T47D (cell line): ENCODE results near the gene R3HDML.

Experiments
- DNase-seq, 2 experiments: peaks; one replicate each; pipeline versions ENCODE4 v3.0.0 to v3.0.0-alpha.2; 2011 to 2012; ENCODE audit warnings: low read depth in 1 of 2, low spot score in 1 of 2
- JUND ChIP-seq: IDR thresholded peaks from 2 replicates; pipeline ENCODE4 v1.6.1; 2012; ENCODE audit warnings: low read depth
- in situ Hi-C: cut with HindIII; loops from 2 replicates; pipeline ENCODE4 v1.10.0; 2016; ENCODE audit warnings: low sequenced_read_pairs, low pct_unique_long_range_greater_than_20kb

The R3HDML gene

DNA sequence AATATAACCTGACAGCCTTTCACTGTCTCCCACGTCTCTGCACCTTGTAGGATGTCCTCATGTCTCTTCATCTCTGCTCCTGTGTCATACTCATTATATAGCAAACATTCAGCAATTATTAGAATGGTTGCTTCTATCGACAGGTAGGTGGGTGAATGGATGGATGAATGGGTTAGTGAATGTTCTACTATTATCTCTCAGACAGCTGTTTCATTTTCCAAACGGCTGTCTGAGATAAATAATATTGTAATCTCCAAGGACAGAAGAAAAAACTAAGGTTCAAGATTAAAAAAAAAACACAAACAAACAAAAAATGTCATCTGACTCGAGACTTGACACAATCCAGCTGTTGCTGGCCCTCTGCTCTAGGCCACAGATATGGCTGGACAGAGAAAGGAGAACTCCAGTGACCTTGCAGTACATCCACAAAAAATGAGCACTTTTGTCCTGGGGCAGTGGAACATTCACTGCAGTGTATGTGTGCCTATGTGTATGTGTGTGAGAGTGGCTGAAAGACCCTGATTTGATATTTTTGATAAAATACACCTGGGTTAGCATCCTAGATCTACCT, 20.8 kb downstream of the R3HDML start:
- no peak for DNase-seq
- TF ChIP-seq JUND: no peak
- in situ Hi-C loops: no loop called here

DNA sequence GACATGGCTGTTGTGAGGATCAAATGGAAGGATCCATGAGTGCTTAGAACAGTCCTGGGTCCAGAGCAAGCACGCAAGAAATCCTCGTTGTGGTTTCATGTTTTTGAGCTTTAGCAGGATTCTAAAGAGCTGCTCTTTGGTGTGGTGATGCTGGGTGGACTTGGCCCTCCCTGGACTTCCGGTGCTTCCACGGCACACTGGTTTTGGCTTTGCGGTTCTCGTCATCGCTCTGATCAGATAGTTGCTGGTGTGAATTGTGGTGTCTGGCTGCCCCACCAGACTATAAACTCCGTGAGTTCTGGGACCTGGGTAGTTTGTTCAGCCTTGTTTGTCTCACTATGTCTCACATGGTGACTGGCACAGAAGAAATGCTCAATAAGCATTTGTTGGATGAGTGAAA, 21.9 kb downstream of the R3HDML start:
- in situ Hi-C loops: no loop called here
- no peak for TF ChIP-seq JUND
- DNase-seq: no peak

DNA sequence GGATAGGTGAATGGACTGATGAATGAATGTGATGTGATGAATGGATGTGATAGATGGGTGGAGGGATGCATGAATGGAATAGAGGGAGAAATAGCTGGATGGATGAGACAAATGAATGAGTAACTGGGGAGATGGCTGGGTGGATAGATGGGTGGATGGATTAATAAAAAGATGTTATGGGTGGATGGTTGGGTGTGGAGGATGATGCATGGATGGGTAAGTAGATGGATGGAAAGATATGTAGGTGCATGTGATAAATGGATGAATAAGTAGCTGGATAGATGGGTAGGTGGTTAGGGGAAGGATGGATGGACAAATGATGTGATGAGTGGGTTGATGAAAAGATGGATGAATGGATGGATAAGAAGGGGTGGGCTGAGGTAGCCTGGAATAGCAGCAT, 23.4 kb downstream of the R3HDML start:
- no peak for DNase-seq
- TF ChIP-seq JUND: no peak
- in situ Hi-C loops: no loop called here

- no peak for TF ChIP-seq JUND
- in situ Hi-C loops: no loop called here
- DNase-seq: no peak
Measured at GRCh38 chr20:44361021-44361420, 24.2 kb downstream of the R3HDML start.

- in situ Hi-C loops: no loop called here
- no peak for TF ChIP-seq JUND
- no peak for DNase-seq
Measured at GRCh38 chr20:44362466-44362940, 25.7 kb downstream of the R3HDML start.

DNA sequence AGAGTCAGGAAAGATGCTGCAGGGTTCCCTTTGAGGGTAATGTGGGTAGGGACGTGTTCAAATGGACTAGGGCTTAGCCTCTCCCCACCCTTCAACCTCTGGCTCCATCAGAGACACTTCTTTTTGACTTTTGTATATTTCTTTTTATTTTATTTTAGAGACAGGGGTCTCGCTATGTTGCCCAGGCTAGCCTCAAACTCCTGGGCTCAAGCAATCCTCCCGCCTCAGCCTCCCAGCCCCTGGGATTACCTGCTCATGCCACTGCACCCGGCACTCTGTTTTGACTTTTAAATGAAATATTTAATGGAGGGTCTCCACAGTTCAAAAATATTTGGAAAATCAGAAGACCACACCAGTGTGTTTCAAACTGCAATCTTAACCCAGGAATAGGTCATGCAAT, 27.2 kb downstream of the R3HDML start:
- TF ChIP-seq JUND: no peak
- no peak for DNase-seq
- in situ Hi-C loops: no loop called here

DNA sequence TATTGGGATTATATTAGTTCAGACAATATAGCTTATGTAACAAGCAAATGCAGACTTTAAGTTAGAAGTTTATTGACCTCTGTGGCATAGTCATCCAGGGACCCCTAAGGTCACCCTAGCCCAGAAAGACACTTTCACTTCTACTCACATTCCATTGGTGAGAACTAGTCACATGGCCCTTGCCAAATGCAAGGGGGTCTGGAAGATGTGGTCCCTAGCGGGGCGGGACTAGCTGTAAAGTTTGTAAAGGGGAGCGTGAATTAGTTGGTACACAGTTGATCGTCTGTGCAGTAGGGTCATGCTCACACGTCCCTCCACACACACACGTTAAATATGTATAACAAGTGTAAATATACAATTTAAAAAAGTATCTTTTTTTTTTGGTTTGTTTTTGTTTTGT, 27.9 kb downstream of the R3HDML start:
- no peak for DNase-seq
- TF ChIP-seq JUND: no peak
- in situ Hi-C loops: no loop called here

- in situ Hi-C loops: no loop called here
- DNase-seq: no peak
- TF ChIP-seq JUND: no peak
Measured at GRCh38 chr20:44367746-44368145, 30.9 kb downstream of the R3HDML start.

GRCh38 chr20:44370639-44371218, 33.9 kb downstream of the R3HDML start:
- in situ Hi-C loops: no loop called here
- TF ChIP-seq JUND: no peak
- no peak for DNase-seq

GRCh38 chr20:44382641-44383040, 45.8 kb downstream of the R3HDML start:
- TF ChIP-seq JUND: no peak
- in situ Hi-C loops: no loop called here
- DNase-seq: no peak

DNA sequence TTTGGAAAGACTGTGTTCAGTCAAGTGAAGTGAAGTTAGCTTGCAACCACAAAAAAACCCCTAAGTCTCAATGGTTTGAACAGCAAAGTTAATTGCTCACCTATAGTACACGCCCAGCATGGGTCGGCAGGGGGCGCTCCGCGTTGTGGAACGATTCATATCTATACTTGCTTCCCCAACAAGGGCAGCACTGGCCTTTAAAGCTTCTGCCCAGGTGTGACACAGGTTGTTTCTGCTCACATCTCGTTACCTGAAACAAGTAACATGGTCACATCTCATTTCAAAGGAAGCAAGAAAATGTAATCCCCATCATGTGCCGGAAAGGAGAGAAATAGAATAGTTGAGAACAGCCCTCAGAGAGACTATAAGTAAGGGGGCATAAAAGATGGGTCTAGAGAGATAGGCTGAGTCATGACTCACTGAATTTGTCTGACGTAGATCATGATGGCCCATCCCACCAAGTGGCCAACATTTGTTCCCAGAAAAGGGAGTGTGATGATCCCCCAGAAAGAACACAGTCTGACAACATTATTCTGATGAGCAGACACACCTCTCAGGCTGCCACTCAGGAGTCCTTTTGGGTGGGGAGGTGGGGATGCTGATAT, 47.7 kb downstream of the R3HDML start:
- in situ Hi-C loops: no loop called here
- no peak for TF ChIP-seq JUND

DNA sequence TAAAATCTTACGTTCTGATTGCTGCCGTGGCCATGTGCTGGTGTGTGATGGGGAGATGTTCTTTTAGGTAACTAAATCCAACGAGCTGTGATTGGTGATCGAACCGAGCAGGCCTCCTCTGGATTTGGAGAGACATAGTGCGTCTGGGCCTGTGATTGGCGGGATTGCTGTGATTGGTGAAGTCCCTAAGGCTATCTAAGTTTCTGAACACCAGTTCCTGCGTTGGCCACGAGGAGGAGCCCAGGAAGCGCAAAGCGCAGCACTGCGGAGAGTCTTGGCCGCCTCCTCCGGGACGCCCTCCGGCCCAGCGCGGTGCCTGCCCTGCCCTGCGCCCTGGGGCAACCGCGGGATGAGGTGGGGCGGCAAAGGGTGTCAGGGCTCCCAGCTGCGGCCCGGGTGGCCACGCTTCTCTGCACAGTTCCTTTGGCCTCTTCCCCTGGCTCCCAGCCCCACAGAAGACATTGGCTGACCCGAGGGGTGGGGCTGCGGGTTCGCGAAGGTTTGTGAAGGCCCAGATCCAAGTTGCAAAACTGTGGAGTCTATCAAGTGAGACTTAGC, 51.7 kb downstream of the R3HDML start:
- in situ Hi-C loops: no loop called here
- no peak for TF ChIP-seq JUND
- peak; percentile 60 to 80 for DNase-seq

More for the DNA sequence above, 47.7 kb downstream of the R3HDML start:
- peak in 1 of 2 experiments; percentile 77 for DNase-seq

DNA sequence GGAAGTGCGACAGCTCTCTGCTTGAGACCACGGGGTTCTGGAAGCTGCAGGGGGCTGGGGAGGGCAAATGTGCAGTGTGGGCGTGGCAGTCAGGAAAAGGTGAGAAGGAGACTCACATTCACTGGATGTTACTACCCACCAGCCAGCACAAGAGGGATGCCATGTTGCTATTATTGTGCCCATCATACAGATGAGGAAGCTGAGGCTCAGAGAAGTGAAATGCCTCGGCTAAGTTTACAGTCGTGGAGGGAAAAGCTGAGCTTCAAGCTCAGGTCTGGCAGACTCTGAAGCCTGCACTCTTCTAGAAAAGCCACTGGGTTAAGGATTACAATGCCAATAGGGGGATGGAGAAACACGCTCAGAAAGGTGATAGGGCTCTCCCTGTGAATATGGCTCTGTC, 53.0 kb downstream of the R3HDML start:
- in situ Hi-C loops: no loop called here
- no peak for DNase-seq

More for the DNA sequence above, 53.0 kb downstream of the R3HDML start:
- TF ChIP-seq JUND: no peak
